GM10266 (cell line): ENCODE measurements around the gene MPC2.

Experiments
- DNase-seq: peaks from one replicate; pipeline ENCODE4 v3.0.0; 2012; ENCODE audit errors: extremely low spot score
- TF ChIP-seq, protein P1 (sequence below): IDR thresholded peaks from 2 replicates; pipeline ENCODE4 v1.5.1; 2012; ENCODE audit warnings: mild to moderate bottlenecking, low read depth; ENCODE audit not compliant: control insufficient read depth, insufficient read depth; ENCODE audit errors: missing control alignments

MPC2 gene

GRCh38 chr1:167916766-167917511 is 19.9 kb downstream of the MPC2 start:
- TF ChIP-seq, protein P1, sequence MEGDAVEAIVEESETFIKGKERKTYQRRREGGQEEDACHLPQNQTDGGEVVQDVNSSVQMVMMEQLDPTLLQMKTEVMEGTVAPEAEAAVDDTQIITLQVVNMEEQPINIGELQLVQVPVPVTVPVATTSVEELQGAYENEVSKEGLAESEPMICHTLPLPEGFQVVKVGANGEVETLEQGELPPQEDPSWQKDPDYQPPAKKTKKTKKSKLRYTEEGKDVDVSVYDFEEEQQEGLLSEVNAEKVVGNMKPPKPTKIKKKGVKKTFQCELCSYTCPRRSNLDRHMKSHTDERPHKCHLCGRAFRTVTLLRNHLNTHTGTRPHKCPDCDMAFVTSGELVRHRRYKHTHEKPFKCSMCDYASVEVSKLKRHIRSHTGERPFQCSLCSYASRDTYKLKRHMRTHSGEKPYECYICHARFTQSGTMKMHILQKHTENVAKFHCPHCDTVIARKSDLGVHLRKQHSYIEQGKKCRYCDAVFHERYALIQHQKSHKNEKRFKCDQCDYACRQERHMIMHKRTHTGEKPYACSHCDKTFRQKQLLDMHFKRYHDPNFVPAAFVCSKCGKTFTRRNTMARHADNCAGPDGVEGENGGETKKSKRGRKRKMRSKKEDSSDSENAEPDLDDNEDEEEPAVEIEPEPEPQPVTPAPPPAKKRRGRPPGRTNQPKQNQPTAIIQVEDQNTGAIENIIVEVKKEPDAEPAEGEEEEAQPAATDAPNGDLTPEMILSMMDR: no peak
- no peak for DNase-seq

DNA sequence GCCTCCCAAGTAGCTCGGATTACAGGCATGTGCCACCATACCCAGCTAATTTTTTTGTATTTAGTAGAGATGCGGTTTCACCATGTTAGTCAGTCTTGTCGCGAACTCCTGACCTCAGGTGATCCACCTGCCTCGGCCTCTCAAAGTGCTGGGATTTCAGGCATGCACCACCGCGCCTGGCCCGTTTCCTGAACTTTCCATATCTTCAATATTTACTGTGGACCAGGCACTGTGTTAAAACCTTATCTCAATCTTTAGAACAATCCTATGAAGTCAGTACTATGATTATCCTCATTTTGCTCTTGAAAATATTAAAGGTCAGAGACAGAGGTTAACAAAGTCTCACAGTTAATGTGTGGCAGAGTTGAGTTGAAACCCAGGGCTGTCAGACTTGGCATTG is 21.3 kb downstream of the MPC2 start:
- TF ChIP-seq, protein P1: no peak
- no peak for DNase-seq

GRCh38 chr1:167913895-167914496 is 22.9 kb downstream of the MPC2 start, which contains the start of gene ADCY10:
Gene ADCY10, minus strand, starts transcription at chr1:167914134. Its CDS starts 8,994 bp downstream, at chr1:167905140.
- no peak for DNase-seq
- TF ChIP-seq, protein P1: no peak

DNA sequence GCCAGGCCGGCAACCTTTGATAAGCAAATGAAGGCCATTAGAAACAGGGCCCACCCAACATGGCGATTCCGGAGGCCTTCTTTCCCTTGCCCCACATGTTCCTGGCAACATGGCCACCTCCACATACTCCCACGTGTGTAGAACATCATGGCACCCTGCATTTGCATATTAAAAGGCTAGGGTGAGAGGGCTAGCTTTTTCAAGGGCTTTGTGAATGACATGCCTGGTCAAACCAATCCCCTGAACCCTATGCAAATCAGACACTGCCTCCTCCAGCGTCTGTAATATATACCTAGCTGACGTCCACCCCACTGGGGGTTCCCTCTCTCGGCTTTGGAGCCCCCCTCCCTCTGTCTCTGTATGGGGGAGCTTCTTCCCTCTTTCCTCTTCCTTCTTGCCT is 24.6 kb downstream of the MPC2 start:
- TF ChIP-seq, protein P1: no peak
- no peak for DNase-seq

GRCh38 chr1:167911413-167911812 is 25.5 kb downstream of the MPC2 start:
- no peak for DNase-seq
- TF ChIP-seq, protein P1: no peak

GRCh38 chr1:167910530-167910929 is 26.3 kb downstream of the MPC2 start:
- no peak for DNase-seq
- TF ChIP-seq, protein P1: no peak

GRCh38 chr1:167909691-167910180 is 27.1 kb downstream of the MPC2 start:
- TF ChIP-seq, protein P1: no peak
- no peak for DNase-seq
